PFSK-1 (cell line): ENCODE data around the gene SAXO2.

Experiments
- FOXP2 ChIP-seq: optimal IDR thresholded peaks from 2 replicates; pipeline ENCODE3; 2011; ENCODE audit warnings: borderline replicate concordance, control low read depth, inconsistent platforms; ENCODE audit not compliant: insufficient read depth; ENCODE audit errors: extremely low read length, extremely low read depth
- POLR2AphosphoS5 ChIP-seq: IDR thresholded peaks from 2 replicates; pipeline ENCODE4 v1.6.1; 2012; ENCODE audit warnings: low read depth, mild to moderate bottlenecking, control low read depth, low read length, moderate library complexity
- SIN3A ChIP-seq: IDR thresholded peaks from 2 replicates; pipeline ENCODE4 v1.6.1; 2012; ENCODE audit warnings: mild to moderate bottlenecking, low read length, moderate library complexity, borderline replicate concordance; ENCODE audit not compliant: insufficient read depth
- TAF1 ChIP-seq: IDR thresholded peaks from 2 replicates; pipeline ENCODE4 v1.6.1; 2012; ENCODE audit warnings: low read length, control low read depth, borderline replicate concordance; ENCODE audit not compliant: insufficient read depth
- TF ChIP-seq, protein P1 (sequence below), 2 experiments: IDR thresholded peaks; 2 replicates each; pipeline versions ENCODE4 v1.6.1 to v1.8.0; 2011 to 2012; ENCODE audit warnings: low read depth in 2 of 2, low read length in 2 of 2, control low read depth in 1 of 2, inconsistent platforms in 1 of 2, mild to moderate bottlenecking in 1 of 2, moderate library complexity in 1 of 2; ENCODE audit not compliant: insufficient read depth in 1 of 2

Gene SAXO2

DNA sequence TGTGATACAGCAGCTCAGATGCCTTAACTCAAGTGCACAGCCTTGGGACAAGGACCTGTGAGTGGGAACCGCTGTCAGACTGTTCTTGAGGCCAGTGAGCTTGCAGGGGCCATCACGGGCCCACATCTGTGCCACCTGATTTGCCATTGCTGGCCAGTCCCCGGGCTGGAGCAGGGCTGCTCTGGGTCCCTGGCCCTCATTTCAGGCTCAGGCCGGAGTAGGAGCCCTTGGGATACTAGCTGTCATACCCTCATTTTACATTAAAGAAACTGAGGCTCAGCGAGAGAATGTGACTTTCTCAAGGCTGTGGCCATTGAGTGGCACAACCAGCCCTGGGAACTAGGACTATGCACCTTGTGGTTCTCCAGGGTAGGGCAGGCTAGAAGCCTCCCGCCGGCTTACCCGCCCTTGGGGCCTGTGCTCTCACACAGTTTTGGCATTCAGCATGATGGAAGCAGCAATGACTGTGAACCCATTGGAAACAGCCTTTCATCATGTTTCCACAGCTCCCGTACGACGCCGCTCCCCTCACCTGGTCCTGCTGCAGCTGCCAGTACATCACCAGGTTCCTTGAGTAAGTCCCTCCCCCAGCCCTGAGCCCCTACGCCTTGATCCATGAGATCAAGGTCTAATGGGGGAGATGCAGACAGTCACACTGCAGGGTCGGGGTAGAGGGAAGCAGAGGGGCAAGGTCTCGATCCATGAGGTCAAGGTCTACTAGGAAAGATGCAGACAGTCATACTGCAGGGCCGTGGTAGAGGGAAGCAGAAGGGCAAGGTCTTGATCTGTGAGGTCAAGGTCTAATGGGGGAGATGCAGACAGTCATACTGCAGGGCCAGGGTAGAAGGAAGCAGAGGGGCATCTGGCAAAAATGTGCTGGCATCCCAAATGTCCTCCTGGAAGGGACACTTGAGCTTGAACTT, 44.4 kb downstream of the SAXO2 start:
- TF ChIP-seq, protein P1, sequence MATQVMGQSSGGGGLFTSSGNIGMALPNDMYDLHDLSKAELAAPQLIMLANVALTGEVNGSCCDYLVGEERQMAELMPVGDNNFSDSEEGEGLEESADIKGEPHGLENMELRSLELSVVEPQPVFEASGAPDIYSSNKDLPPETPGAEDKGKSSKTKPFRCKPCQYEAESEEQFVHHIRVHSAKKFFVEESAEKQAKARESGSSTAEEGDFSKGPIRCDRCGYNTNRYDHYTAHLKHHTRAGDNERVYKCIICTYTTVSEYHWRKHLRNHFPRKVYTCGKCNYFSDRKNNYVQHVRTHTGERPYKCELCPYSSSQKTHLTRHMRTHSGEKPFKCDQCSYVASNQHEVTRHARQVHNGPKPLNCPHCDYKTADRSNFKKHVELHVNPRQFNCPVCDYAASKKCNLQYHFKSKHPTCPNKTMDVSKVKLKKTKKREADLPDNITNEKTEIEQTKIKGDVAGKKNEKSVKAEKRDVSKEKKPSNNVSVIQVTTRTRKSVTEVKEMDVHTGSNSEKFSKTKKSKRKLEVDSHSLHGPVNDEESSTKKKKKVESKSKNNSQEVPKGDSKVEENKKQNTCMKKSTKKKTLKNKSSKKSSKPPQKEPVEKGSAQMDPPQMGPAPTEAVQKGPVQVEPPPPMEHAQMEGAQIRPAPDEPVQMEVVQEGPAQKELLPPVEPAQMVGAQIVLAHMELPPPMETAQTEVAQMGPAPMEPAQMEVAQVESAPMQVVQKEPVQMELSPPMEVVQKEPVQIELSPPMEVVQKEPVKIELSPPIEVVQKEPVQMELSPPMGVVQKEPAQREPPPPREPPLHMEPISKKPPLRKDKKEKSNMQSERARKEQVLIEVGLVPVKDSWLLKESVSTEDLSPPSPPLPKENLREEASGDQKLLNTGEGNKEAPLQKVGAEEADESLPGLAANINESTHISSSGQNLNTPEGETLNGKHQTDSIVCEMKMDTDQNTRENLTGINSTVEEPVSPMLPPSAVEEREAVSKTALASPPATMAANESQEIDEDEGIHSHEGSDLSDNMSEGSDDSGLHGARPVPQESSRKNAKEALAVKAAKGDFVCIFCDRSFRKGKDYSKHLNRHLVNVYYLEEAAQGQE (IDR thresholded peaks at IDR 0.05; ENCODE audit: insufficient read depth in 1 of 2, low read depth in 2 of 2, low read length in 2 of 2) = no peak
- TF ChIP-seq SIN3A = no peak
- no peak for TF ChIP-seq POLR2AphosphoS5
- TF ChIP-seq TAF1 = no peak
- no peak for TF ChIP-seq FOXP2

DNA sequence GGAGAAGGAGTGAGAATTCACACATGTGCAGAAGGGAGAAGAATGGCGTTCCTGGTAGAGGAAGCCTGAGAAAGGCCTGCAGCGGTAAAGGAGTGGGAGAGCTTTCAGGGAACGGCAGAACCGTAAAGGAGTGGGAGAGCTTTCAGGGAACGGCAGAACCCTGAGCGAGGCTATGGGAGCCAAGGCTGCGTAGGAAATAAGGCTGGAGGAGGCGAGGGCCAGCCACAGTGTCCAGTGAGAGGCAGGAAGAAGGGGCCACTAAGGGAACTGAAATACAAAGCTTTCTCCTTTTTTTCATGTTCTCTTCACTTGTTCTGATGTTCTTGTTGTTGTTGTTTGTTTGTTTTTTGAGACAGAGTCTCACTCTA, 45.1 kb downstream of the SAXO2 start:
- TF ChIP-seq FOXP2 (no peak), TAF1 (no peak), SIN3A (no peak), POLR2AphosphoS5 (no peak)
- TF ChIP-seq, protein P1 (IDR thresholded peaks at IDR 0.05; ENCODE audit: insufficient read depth in 1 of 2, low read depth in 2 of 2, low read length in 2 of 2) = no peak

DNA sequence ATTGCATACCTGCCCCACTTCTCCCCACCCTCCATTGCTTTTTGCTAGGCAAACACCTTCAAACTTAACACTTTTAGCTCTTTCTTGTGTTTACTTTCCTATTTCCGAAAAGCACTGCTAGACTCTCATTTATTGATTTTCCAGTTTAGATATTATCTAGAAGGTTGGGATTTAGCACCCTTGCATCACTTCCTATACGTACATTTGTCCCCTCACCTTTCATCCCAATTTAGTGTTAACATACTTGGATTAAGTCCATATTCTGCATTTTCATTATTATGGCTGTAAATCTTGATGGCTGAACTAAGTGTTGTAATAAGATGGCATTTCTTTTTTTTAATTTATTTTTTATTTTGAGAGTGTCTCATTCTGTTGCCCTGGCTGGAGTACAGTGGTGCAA, 47.2 kb downstream of the SAXO2 start:
- no peak for TF ChIP-seq FOXP2
- no peak for TF ChIP-seq SIN3A
- no peak for TF ChIP-seq POLR2AphosphoS5
- TF ChIP-seq TAF1 = no peak
- TF ChIP-seq, protein P1 (IDR thresholded peaks at IDR 0.05; ENCODE audit: insufficient read depth in 1 of 2, low read depth in 2 of 2, low read length in 2 of 2) = no peak

DNA sequence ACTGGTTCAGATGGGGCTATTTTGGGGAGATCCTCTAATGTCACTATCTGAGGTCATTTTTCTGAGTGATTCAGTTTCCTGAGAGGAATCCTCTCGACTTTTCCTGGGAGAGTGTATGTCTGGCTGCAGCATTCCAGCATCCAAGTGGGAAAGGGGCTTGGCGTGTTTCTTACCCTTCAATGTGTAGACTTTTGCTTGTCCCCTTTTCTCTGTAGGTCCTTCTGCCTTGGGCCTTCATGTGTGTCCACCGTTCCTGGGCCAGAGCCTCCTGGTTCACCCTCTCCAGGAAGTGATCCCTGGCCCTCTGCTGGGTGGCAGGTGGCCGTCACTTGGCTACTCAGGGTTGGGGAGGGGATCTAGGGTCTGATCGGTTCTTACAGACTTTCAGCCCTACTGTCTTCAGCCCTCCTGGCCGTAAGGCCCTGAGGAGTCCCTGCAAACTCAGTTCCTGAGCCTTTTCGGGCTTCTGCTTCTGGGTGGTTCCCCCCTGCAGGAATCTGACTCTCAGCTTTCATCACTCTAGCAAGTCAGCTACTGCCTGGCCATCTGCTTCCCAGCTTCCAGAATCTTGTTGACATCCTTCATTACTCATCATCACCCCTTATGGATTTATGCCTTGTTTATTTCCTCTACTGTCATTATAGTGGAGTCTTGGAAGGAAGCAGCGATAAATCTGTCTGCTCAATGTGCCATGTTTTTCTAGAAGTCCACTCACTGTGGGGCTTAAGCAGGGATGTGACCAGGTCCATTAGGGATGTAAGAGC, 50.1 kb downstream of the SAXO2 start:
- TF ChIP-seq SIN3A (no peak), TAF1 (no peak), FOXP2 (no peak), POLR2AphosphoS5 (no peak)
- TF ChIP-seq, protein P1 (IDR thresholded peaks at IDR 0.05; ENCODE audit: insufficient read depth in 1 of 2, low read depth in 2 of 2, low read length in 2 of 2) = no peak
